Stomach (tissue), 4 donors: ENCODE measurements around the gene TFEC.

Experiments used
- CTCF ChIP-seq, 7 experiments: fragments of 450-650 bp in 4 of 7; fragments of 200-600 bp in 3 of 7; sonication (generic) in 3 of 7; IDR thresholded peaks; one replicate each; pipeline ENCODE4 v1.5.1; 2016 to 2019; ENCODE audit warnings: antibody characterized with exemption in 7 of 7, control low read depth in 2 of 7, mild to moderate bottlenecking in 1 of 7
- POLR2A ChIP-seq, 4 donors: fragments of 450-650 bp; IDR thresholded peaks; one replicate each; pipeline ENCODE4 v1.6.1; 2016; ENCODE audit warnings: antibody characterized with exemption in 4 of 4, control low read depth in 2 of 4, mild to moderate bottlenecking in 1 of 4, moderate library complexity in 1 of 4
- POLR2AphosphoS5 ChIP-seq, 3 donors: sonication (generic); formaldehyde crosslinking; IDR thresholded peaks; one replicate each; pipeline ENCODE4 v1.6.1; 2016; ENCODE audit warnings: antibody characterized with exemption in 3 of 3

- TF ChIP-seq CTCF (IDR thresholded peaks at IDR 0.05) (no peak), POLR2A (IDR thresholded peaks at IDR 0.05) (no peak), POLR2AphosphoS5 (IDR thresholded peaks at IDR 0.05) (no peak)
Observed at GRCh38 chr7:116011584-116011983, 19.0 kb downstream of the TFEC start.
